NCI-H526 treated with DMSO at 0.1 percent for 48 hours (cell line): ENCODE data around the gene SNUPN.
A peak's percentile ranks its signal among the peaks of the same experiment; 100 is the strongest.

Source experiments
- DNase-seq: peaks from one replicate; lab custom pipeline; 2025; lab: John Stamatoyannopoulos, UW

Gene SNUPN

DNA sequence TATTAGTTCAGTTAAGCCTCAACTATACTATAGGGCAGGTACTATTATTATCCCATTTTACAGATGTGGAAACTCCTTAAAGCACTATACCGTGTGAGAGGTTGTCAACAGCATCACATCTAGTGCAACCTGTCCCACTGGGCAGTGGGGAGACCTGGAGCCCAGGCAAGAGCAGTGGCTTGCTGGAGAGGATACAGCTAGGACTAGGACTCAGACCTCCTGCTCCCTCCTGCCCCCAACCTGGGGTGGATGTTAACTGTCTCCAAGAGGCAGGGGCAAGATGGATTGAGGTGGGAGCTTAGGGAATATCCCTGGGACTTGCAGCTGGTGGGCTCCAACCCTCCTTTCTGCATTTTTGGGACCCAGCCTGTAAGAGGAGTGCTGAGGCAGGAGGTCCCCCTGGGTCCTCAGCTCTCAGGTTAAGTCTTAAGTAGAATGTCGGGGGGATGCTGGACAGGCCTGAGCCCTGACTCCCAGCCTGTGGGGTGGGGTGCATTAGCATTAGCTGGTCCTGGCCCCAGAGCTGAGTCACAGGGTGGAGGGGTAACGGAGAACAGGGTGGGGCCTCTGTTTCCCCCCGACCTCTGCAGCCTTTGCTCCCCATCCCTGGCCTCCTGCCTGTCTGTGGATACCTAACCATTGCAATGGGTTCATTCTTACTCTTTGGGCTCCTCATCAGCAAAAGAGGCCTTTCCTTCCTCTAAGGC lies 28.8 kb upstream of the SNUPN start:
- DNase-seq = no peak

DNA sequence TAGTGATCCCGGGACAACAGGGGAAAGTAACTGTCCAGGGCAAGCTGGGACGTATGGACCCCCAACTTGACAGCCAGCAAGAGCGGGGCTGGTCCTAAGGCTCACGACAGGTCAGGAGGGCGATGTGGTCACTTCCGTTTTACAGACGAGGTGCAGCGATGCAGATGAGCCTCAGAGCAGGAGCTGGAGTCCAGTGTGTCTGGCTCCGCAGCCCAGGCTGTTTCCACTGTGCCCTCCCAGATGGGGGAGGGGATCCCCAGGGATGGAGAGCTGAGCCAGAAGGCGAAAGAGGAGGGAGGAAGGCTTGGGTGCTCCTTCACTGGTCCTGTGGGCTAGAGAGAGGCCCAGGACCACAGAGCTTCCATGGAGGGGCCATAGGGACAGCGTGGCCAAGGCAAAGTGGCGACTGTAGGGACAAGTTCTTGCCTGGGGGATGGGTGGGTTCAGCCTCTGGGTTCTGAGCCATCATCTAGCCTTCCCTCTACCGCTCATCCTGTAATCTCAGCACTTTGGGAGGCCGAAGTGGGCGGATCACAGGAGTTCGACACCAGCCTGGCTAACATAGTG lies 27.9 kb upstream of the SNUPN start:
- DNase-seq = no peak

DNA sequence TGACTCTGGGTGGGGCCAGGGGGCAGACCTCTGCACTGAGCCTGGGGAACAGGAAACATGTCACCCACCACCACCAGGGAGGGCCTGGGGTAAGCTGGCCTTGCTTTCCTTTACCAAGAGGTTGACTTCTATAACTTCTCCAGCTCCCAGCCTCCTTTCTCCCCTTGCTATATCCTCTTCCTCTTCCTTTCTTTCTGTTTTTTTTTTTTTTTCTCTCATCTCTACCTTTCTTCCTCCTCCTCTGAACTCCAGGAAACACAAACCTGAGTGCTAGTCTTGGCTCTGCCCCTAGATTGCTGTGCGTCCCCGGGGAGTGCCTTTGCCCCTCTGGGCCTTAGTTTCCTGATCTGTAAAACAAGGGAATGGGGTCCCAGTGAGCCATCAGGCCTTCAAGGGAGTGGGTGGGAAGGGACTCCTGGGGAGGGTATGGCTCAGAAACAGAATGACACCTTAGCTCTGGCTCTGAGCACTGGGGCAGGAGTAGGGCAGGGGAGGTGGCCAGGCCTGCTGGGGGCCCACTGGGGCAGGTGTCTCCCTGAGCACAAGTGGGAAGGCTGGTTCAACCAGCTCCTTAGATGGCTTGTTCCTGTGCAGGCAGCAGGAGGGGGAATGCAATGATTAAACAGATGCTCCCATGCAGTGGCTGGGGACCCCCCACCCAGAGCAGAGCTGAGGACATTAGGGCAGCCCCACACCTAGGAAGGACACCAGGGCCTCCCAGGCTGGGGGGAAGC lies 26.5 kb upstream of the SNUPN start:
- DNase-seq = no peak

DNA sequence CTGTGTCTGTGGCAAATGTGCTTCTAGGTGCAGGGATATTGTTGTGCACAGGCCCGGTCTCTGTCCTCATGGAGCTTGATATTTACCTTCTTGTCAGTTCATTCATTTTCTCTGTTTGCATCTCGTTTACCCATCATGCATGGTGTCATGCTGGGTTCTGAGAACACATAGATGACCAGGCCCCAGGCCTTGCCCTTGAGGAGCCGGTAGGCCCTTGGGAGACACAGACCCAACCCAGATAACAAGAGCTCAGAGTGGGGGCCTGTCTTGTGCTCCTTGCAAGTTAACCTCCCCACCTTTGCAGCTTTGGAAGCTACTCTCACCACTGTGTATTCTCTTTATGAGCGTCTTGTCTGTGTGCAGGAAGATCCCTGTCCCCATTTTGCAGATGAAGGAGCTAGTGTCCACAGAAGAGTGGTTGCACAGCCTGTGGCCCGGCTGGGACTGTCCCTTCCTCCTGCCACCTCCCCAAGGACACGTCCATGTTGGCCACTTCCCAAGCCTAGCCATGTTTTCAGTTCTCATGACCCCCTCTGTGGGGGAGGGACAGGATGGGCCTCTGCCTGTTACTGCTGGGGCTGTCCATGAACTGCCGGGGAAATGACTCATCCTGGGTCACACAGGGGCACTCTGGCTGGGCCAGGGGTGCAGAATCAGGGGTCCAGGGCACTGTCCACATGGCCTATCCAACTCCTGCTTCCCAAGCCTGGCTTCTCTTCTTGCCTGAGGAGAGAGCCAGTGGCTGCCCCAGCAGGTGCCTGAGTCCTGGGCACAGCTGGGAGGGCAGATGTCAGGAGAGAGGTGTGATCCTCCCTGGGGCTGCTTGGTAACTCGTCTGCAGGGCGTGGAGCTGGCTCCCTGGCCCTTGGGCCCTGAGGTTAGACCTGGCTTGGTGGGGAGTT lies 25.6 kb upstream of the SNUPN start:
- no peak for DNase-seq

DNA sequence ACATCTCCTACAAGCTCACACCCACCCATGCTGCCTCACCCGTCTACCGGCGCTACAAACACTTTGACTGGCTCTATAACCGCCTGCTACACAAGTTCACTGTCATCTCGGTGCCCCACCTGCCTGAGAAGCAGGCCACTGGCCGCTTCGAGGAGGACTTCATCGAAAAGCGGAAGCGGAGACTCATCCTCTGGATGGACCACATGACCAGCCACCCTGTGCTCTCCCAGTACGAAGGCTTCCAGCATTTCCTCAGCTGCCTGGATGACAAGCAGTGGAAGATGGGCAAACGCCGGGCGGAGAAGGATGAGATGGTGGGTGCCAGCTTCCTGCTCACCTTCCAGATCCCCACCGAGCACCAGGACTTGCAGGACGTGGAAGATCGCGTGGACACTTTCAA lies 24.3 kb upstream of the SNUPN start:
- no peak for DNase-seq

DNA sequence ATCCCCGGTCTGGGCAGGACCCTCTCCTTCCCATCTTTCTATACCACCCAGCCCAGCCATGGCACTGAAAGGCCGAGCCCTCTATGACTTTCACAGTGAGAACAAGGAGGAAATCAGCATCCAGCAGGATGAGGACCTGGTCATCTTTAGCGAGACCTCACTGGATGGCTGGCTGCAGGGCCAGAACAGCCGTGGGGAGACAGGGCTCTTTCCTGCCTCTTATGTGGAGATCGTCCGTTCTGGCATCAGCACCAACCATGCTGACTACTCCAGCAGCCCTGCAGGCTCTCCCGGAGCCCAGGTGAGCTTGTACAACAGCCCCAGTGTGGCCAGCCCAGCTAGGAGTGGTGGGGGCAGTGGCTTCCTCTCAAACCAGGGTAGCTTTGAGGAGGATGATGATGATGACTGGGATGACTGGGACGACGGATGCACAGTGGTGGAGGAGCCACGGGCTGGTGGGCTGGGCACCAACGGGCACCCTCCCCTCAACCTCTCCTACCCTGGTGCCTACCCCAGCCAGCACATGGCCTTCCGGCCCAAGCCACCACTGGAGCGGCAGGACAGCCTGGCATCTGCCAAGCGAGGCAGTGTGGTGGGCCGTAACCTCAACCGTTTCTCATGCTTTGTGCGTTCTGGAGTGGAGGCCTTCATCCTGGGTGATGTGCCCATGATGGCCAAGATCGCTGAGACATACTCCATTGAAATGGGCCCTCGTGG lies 23.7 kb upstream of the SNUPN start:
- no peak for DNase-seq

DNA sequence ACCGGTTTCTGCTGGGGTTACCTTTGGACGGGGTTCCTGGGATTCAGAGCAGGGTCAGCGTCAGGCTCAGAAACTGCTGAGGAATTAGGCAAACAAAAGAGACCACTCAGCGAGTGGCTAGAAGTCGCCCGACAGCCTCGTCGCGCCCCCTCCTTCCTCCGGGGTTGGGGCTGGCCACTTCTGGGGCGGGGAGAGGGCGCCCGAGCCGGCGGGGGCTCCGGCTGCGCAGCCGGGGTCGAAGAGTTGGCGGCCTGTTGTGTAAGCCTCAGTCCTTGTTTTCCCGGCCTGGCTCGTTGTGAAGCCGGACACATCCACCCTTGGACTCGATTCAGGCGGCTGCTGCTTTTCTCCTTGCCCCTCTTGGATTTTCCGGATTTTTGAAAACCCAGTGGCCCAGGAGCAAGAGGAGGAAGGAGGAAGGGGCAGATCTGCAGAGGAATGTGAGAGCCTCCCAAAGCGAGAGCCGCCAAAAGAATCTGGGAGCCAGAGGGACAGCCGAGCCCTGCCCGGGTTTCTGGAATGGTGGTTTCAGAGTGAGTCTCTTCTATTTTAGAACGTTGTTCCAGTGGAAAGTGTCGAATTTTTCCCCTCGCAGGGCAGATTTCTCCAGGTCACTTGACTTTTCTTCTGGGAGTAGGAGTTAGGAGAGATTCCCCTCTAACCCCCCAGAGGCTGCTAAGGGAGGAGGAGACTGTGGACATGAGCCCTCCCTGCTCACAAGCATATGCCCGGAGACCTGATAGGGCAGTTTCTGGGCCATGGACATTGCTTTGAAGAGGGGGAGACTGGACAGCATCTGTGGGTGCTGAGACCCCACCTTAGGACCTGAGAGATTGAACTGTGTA lies 22.9 kb upstream of the SNUPN start:
- no peak for DNase-seq

DNA sequence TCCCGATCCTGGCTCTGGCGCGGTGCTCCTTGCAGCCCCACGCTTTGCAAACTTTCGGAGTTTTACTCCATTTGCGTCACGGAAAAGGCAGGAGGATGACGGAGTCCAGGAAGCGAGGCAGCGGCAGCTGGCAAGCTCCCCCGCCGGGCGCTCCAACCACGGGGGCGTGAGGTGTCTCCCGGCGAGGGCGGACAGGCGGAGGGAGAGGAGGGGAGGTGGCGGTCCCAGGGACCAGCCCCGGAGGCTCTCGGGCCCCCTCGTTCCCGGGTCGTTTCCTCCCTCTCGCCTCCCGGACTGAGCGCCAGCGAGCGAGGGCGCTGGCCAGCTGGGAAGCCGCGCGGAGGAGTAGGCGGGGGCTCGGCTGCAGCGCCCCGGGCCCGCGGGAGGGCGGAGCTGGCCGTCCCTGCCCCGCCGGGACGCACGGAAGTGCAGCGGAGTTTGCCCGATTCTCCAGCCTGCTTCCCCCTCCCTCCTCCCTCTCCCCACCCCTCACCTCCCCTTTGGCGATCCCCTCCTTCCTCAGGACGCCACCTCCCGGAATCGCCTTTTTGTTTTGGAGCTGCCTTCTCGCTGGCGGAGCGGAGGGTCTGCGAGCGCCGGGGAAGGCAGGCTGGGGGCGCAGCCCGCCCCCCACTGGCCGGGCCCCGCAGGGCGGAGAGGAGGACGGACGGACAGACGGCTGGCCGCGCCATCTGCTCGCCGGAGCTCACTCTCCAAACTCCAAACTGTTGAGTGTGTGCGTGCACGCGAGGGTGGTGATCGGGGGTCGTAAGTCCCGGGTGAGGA lies 22.0 kb upstream of the SNUPN start, which contains the start of gene SNX33:
TSS of gene SNX33 (plus strand) at position 543 of the 786 bp plus-strand sequence. CDS start 1,191 bp downstream, outside the sequence.
- DNase-seq = peak; percentile 8

DNA sequence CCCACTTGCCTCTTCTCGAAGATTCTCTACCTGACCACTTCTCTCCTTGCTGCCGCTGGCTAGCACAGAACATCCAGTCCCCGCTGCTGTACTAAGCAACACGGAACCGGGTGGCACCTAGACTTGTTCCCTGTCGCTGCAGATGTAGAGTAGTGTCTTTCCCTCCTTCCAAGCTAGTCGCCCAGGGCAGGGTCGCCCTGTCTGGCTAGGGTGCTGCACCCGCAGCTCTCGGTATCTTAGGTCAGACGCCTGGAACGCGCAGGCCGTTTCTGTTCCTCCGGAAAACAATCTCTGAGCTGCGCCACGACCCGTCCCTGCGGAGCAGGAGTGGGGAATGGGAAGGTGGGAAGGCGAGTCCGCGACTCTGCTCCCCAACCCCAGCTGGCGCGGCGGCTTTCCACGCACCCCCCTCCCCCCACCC lies 21.4 kb upstream of the SNUPN start:
- no peak for DNase-seq

DNA sequence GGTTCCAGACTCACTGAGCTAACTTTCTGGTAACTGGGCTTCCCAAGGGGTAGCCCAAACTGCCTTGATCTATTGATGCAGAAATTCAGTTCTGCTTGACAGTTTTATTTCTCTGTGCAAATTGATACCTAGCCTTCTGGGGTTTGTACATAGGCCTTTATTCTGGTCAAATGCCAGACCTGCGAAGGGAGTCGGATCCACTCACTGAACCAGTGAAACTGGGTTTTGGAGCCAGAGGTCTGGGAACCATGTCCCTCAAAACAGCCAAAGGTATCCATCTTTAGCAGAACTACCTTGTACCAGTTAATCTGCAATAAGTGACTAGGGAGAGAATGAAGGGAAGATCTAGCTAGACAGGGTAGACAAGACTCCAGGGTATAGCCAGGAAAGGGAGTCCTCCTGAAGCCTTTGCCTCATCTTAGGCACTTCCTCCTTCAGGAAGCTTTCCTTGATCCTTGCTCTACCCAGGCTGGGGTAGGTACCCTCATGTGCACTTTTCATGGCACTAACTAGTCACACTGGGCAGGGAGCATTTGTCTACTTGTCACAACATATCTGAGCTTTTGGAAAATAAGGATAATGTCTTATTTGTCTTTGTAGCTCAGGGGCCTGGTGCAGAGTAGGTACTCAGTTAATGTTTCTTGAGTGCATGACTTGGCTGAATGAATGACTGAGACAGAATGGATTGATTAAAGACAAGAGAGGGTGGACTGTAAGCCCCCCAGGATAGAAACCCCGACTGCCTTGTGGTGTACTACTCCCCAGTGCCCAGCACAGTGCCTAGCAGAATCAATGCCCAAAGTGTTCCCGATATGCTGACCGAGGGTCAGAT lies 20.8 kb upstream of the SNUPN start:
- no peak for DNase-seq

DNA sequence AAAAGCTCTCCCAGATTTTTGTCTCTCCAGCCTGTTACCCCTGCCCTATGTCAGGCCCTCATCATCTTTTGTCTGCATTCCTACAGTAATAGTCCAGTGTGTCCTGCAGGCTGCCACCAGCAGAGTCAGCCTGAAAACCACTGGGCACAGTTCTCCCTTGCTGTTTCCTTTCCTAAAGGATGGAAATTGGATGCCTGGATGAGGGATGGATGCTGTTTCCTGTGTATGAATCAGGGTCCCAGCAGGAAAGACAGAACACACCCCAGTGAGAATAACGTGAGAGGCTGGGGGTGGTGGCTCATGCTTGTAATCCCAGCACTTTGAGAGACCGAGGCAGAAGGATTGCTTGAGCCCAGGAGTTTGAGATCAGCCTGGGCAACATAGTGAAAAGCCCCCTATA lies 18.9 kb upstream of the SNUPN start:
- DNase-seq = no peak

DNA sequence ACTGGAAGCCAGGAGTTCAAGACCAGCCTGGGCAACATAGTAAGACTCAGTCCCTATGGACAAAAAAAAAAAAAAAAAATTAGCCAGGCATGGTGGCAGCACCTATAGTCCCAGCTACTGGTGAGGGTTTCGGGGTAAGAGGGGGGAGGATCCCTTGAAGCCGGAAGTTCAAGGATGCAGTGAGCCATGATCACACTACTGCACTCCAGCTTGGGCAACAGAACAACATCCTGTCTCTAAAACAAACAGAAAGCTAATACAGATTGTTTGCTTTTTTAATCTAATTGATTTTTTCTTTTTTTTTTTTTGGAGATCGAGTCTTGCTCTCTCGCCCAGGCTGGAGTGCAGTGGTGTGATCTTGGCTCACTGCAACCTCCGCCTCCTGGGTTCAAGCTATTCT lies 16.1 kb upstream of the SNUPN start:
- DNase-seq = no peak

DNA sequence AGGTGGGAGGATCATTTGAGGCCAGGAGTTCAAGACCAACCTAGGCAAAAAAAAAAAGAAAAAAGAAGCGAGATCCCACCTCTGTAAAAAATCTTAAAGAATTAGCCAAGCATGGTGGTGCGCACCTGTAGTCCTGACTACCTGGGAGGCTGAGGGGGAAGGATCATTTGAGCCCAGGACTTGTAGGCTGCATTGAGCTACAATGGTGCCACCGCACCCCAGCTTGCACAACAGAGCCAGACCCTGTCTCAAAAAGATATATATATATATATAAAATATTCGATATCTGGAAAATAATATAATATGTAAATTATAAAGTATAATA lies 15.6 kb upstream of the SNUPN start:
- no peak for DNase-seq

DNA sequence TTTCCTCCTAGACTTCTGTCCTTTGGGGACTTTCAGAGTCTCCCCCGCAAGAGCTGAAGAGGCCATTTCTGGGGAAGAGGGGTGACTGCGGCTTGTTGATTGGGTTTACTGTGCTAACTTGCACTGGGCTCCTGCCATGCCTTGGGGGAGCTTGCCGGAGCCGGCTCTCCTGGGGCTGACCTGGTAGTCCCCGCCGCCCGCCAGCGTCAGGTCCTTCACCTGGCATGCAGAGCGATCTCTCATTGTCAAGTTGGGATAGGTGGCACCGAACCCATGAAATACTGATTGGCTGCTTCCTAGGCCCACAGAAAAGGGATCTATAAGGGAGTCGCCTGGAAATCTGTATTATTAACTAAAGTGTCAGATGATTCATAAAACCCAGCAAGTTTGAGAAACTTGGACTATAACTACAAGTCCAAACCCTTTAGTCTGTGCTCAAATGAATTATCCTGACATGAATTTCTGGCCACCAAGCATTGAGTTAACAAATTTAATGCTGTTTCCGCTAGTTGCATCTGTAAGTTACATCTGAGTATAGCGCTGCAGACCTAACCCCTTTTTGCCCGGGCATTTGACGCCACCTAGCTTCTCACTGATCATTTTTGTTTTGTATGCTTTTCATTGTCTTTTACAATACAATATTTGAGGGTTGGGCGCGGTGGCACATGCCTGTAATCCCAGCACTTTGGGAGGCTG lies 15.1 kb upstream of the SNUPN start:
- DNase-seq = peak; percentile 50

DNA sequence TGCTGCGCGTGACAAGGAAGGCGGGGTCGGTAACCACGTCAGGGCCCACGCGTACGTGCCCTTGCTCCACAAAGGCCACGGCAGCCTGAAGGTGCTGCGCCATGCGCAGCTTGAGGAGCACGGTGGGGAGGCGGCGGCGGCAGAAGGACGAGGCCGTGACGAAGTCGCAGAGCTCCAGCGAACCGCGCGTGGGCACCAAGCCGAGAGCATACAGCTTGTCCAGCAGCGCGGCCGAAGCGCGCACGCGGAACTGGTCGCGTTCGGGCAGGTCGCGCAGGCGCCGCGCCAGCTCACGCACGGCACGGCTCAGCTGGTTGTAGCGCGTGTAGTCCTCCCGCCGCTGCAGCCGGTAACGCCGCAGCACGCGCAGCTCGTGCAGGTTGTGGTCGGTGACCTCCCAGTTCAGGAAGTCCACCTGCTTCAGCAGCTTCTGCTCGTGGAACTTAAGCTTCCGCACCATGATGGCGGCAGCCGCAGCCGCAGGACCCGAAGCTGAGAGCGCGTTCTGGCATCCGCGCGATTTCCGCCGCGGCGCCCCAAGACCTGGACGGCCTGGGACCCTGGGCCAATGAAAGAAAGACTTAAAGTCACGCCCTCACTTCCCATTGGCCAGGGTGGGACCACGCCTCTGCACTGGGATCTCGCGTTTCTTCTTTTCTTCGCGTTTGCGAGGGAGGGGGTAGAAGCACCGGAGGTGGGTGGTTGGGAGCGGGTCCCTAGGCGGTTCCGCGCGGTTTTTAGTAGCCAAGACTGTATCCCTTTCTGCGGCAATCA lies 14.4 kb upstream of the SNUPN start, which contains the start of gene IMP3:
TSS of gene IMP3 (minus strand) at position 516 of the 774 bp plus-strand sequence. CDS start at position 460, 56 bp downstream.
- DNase-seq = peak; percentile 94

DNA sequence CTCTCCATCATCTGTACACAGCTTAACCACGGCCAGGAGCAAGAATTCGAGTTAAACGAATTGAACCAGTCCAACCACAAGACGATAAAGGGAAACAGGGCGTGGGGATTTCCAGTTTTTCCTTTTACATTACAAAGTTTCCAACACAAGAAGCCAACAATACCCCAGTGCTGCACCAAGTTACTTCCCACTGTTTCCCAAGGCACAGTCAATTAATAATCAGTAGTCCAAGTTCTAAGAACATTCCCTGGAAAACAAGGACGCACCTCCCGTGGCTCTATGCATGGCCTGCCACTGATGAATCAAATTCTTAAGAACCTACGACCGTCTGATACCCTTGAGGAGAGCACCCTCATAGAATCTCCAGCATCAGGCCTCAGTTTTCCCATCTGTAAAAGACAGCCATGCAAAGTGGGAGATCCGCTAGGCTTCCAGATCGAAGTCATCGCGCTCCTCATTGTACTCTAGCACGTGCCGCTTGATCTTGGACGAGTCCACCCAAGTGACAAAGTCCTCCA lies 13.7 kb upstream of the SNUPN start:
- DNase-seq = no peak
